ENCODE measurements around the gene RBL2. TPM values are rescaled to one million over a fixed set of nuclear protein-coding genes. Genes with fewer than 3 reads are reported as not detected.
A peak's percentile ranks its signal among the peaks of the same experiment; 100 is the strongest.

RBL2 gene
- total and polyA plus RNA-seq, 11 donors: 16.7 to 50.1 (median 36.6) TPM

DNA sequence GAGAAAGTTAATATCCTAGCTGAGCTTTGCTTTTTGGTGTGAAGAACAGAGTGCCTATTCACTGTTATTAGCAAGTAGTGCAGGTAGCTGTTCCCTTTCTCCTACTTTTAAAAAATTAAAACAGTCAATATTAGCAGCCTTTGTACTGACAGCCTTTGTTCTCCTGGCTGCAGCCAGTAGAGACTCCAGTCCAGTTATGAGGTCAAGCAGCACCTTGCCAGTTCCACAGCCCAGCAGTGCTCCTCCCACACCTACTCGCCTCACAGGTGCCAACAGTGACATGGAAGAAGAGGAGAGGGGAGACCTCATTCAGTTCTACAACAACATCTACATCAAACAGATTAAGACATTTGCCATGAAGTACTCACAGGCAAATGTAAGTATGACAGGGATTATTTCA, 46.1 kb downstream of the RBL2 start:
- H3K36me3 ChIP-seq: peaks cover 0 to 99% (median 81%) of the 10 kb centered on the region in 9 donors
- H3K4me3 ChIP-seq: no peak overlapping the region
- no peak for DNase-seq
- TF ChIP-seq, protein P1, sequence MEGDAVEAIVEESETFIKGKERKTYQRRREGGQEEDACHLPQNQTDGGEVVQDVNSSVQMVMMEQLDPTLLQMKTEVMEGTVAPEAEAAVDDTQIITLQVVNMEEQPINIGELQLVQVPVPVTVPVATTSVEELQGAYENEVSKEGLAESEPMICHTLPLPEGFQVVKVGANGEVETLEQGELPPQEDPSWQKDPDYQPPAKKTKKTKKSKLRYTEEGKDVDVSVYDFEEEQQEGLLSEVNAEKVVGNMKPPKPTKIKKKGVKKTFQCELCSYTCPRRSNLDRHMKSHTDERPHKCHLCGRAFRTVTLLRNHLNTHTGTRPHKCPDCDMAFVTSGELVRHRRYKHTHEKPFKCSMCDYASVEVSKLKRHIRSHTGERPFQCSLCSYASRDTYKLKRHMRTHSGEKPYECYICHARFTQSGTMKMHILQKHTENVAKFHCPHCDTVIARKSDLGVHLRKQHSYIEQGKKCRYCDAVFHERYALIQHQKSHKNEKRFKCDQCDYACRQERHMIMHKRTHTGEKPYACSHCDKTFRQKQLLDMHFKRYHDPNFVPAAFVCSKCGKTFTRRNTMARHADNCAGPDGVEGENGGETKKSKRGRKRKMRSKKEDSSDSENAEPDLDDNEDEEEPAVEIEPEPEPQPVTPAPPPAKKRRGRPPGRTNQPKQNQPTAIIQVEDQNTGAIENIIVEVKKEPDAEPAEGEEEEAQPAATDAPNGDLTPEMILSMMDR (IDR thresholded peaks at IDR 0.05): no peak
- no peak for TF ChIP-seq POLR2A (IDR thresholded peaks at IDR 0.05)
- no peaks in the 10 kb centered on the region for H3K9me3 ChIP-seq
- intact Hi-C loops (cut with DNase I): no loop called here
- H3K27me3 ChIP-seq: no peaks in the 10 kb centered on the region
- H3K27ac ChIP-seq: no peak overlapping the region
- ATAC-seq: no peak
- H3K4me1 ChIP-seq: peaks cover 0 to 8% (median 0%) of the 10 kb centered on the region in 12 donors
- 81 to 97% (median 92%) methylated on average over 1 of the region's 1 CpG for WGBS, 4 donors

DNA sequence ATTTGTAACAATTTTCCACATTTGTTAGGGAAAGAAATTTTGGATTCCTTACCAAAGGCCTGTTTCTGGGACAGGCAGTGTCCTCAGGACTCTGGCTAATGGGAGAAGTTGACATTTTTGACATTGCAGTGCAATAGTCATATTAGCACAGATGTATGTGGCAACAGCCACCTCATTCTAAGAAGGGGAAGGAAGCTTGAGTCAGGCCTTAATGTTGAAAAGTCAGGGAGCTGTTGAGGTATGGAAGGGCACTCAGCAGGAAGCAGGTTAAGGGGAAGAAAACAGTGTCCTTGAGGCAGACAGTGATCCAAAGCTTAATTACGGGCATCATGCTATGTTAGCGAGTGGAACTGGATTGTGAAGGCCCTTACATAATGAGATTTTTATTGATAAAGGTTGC, 47.9 kb downstream of the RBL2 start:
- Histone ChIP-seq H3K4me3 (no peak overlapping the region), H3K9me3 (peaks cover 0 to 9% (median 0%) of the 10 kb centered on the region in 12 donors), H3K4me1 (peaks cover 0 to 8% (median 0%) of the 10 kb centered on the region in 12 donors), H3K36me3 (peaks cover 0 to 100% (median 90%) of the 10 kb centered on the region in 9 donors), H3K27ac (peak overlapping the region in 1 of 12 donors; percentile 17), H3K27me3 (no peaks in the 10 kb centered on the region)
- ATAC-seq (peak in 2 of 4 donors; percentile 22 to 74), DNase-seq (no peak)
- TF ChIP-seq POLR2A (IDR thresholded peaks at IDR 0.05): no peak
- TF ChIP-seq, protein P1 (IDR thresholded peaks at IDR 0.05): no peak
- intact Hi-C loops (cut with DNase I): no loop called here
- 91 to 97% (median 95%) methylated on average over 2 of the region's 2 CpGs for WGBS, 4 donors

DNA sequence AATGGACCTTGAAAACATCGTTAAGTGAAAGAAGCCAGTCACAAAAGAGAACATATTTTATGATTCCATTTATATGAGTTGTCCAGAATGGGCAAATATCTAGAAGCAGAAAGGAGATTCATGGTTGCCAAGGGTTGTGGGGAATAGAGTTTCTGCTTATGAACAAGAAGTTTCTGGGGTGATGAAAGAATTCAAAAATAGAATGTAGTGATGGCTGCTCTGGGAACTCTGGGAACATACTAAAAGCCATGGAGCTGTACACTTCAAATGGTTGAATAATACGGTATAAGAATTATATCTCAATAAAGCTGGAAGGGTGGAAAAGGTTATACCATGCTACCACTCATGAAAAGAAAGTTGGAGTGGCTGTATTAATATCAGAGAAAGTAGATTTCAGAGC, 50.3 kb downstream of the RBL2 start:
- DNase-seq (no peak), ATAC-seq (peak; percentile 27 to 47 (median 41))
- Histone ChIP-seq H3K4me3 (no peak overlapping the region), H3K9me3 (peaks cover 0 to 9% (median 0%) of the 10 kb centered on the region in 12 donors), H3K27ac (peak overlapping the region in 1 of 12 donors; percentile 39), H3K36me3 (peaks cover 0 to 100% (median 90%) of the 10 kb centered on the region in 9 donors), H3K4me1 (peaks cover 0 to 8% (median 0%) of the 10 kb centered on the region in 12 donors), H3K27me3 (no peaks in the 10 kb centered on the region)
- no peak for TF ChIP-seq POLR2A (IDR thresholded peaks at IDR 0.05)
- TF ChIP-seq, protein P1 (IDR thresholded peaks at IDR 0.05): no peak
- 79 to 91% (median 86%) methylated on average over 2 of the region's 2 CpGs for WGBS, 4 donors
- intact Hi-C loops (cut with DNase I): loop anchor here in 1 of 10 donors (1.0 kb wide), 1 partner anchor 49 kb away; no protein-coding TSS in a partner anchor

DNA sequence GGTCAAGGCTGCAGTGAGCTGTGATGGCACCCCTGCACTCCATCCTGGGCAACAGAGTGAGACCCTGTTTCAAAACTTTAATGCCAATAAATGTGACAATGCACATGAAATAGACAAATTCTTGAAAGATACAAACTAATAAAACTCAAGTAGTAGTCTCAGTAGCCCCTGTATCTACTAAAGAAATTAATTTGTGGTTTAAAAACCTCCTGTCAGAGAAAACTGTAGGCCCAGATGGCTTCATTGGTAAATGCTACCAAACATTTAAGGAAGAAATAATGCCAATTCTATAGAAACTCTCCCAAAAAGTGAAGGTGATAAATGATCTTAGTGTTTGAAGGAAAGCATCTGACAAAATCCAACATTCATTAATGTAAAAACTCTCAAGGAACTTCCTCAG, 52.0 kb downstream of the RBL2 start:
- intact Hi-C loops (cut with DNase I): no loop called here

More for the DNA sequence above, 52.0 kb downstream of the RBL2 start:
- Histone ChIP-seq H3K27ac (no peak overlapping the region), H3K4me3 (no peak overlapping the region), H3K36me3 (peaks cover 0 to 100% (median 90%) of the 10 kb centered on the region in 9 donors), H3K9me3 (peaks cover 0 to 9% (median 0%) of the 10 kb centered on the region in 12 donors), H3K4me1 (peaks cover 0 to 17% (median 0%) of the 10 kb centered on the region in 12 donors), H3K27me3 (no peaks in the 10 kb centered on the region)
- DNase-seq (no peak), ATAC-seq (no peak)
- TF ChIP-seq, protein P1 (IDR thresholded peaks at IDR 0.05): no peak
- no peak for TF ChIP-seq POLR2A (IDR thresholded peaks at IDR 0.05)
